Suprapubic skin (tissue), 3 donors: Measurements from ENCODE around the gene NATD1.

ENCODE experiments used
- POLR2A ChIP-seq, 2 donors: fragments of 450-650 bp; IDR thresholded peaks; one replicate each; pipeline ENCODE4 v1.6.1; 2017; ENCODE audit warnings: antibody characterized with exemption in 2 of 2, mild to moderate bottlenecking in 2 of 2, moderate library complexity in 2 of 2
- TF ChIP-seq, protein P1 (sequence below), 2 donors: fragments of 200-600 bp in 1 of 2; fragments of 450-650 bp in 1 of 2; sonication (generic) in 1 of 2; IDR thresholded peaks; one replicate each; pipeline ENCODE4 v1.5.1; 2016 to 2019; ENCODE audit warnings: antibody characterized with exemption in 2 of 2, mild to moderate bottlenecking in 1 of 2, moderate library complexity in 1 of 2

DNA sequence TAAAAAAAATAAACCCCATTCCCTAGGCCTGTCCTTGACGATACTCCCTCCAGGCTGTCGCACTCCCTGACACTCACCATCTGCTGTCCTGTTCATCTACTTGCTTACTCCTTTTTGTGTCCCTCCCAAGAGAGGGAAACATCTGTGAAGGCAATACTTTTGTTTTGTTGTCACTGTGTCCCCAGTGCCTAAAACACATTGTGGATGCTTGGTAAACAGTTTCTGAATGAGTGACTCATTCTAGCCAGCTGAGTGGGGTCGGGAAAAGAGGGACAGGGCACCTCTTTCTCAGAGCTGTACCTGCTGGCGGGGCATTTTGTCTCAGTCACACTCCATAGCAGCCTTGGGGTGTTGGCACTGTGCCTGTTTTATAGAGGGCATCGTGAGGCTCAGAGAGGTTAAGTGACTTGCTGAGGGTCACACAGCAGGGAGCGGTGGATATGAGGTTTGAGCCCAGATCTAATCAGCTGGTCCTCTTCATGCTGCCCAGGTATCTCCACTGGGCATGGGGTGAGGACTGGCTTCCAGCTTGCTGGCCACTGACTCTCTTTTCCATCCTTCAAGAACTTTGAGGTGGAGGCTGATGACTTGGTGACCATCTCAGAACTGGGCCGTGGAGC is 46.9 kb upstream of the NATD1 start:
- TF ChIP-seq, protein P1, sequence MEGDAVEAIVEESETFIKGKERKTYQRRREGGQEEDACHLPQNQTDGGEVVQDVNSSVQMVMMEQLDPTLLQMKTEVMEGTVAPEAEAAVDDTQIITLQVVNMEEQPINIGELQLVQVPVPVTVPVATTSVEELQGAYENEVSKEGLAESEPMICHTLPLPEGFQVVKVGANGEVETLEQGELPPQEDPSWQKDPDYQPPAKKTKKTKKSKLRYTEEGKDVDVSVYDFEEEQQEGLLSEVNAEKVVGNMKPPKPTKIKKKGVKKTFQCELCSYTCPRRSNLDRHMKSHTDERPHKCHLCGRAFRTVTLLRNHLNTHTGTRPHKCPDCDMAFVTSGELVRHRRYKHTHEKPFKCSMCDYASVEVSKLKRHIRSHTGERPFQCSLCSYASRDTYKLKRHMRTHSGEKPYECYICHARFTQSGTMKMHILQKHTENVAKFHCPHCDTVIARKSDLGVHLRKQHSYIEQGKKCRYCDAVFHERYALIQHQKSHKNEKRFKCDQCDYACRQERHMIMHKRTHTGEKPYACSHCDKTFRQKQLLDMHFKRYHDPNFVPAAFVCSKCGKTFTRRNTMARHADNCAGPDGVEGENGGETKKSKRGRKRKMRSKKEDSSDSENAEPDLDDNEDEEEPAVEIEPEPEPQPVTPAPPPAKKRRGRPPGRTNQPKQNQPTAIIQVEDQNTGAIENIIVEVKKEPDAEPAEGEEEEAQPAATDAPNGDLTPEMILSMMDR (IDR thresholded peaks at IDR 0.05), result no peak
- no peak for TF ChIP-seq POLR2A (IDR thresholded peaks at IDR 0.05)
